Endothelial cell (in vitro differentiated cells): Measurements from ENCODE around the gene ZFHX3. TPM values are rescaled to one million over a fixed set of nuclear protein-coding genes. Genes with fewer than 3 reads are reported as not detected.

Experiments
- DNase-seq: peaks from one replicate; pipeline ENCODE4 v3.0.0; 2021; ENCODE audit warnings: low spot score
- H3K27ac Mint-ChIP-seq: one replicate; pipeline ENCODE4 v1.8.0; 2021; ENCODE audit warnings: mixed read lengths, inconsistent platforms; ENCODE audit not compliant: unreplicated experiment
- H3K27me3 Mint-ChIP-seq: one replicate; pipeline ENCODE4 v1.8.0; 2021; ENCODE audit warnings: mild to moderate bottlenecking, moderate library complexity, mixed read lengths, inconsistent platforms; ENCODE audit not compliant: unreplicated experiment
- H3K36me3 Mint-ChIP-seq: one replicate; pipeline ENCODE4 v1.8.0; 2021; ENCODE audit warnings: mild to moderate bottlenecking, low read depth, mixed read lengths, inconsistent platforms; ENCODE audit not compliant: unreplicated experiment
- H3K4me1 Mint-ChIP-seq: one replicate; pipeline ENCODE4 v1.8.0; 2021; ENCODE audit warnings: mild to moderate bottlenecking, mixed read lengths, inconsistent platforms; ENCODE audit not compliant: unreplicated experiment
- H3K4me3 Mint-ChIP-seq: one replicate; pipeline ENCODE4 v1.8.0; 2021; ENCODE audit warnings: mild to moderate bottlenecking, mixed read lengths, inconsistent platforms; ENCODE audit not compliant: unreplicated experiment
- H3K9me3 Mint-ChIP-seq: one replicate; pipeline ENCODE4 v1.8.0; 2021; ENCODE audit warnings: mixed read lengths, inconsistent platforms; ENCODE audit not compliant: unreplicated experiment
- total RNA-seq: library from RNA; stranded (reverse); fragmentation: NEBNext Ultra II Directional; extraction: Animal tissue kit (Norgen Biotek cat#: 25700); gene quantifications from one replicate; pipeline ENCODE4 v1.2.1, GENCODE V29; 2021; ENCODE audit not compliant: unreplicated experiment
- TF ChIP-seq, protein P1 (sequence below): fragments of 200-600 bp; sonication (generic); IDR thresholded peaks from one replicate; pipeline ENCODE4 v1.5.0; 2021; ENCODE audit warnings: antibody characterized with exemption; ENCODE audit not compliant: unreplicated experiment

ZFHX3 gene
- total RNA-seq, 1 donor from 2014 or later = 17.7 TPM

DNA sequence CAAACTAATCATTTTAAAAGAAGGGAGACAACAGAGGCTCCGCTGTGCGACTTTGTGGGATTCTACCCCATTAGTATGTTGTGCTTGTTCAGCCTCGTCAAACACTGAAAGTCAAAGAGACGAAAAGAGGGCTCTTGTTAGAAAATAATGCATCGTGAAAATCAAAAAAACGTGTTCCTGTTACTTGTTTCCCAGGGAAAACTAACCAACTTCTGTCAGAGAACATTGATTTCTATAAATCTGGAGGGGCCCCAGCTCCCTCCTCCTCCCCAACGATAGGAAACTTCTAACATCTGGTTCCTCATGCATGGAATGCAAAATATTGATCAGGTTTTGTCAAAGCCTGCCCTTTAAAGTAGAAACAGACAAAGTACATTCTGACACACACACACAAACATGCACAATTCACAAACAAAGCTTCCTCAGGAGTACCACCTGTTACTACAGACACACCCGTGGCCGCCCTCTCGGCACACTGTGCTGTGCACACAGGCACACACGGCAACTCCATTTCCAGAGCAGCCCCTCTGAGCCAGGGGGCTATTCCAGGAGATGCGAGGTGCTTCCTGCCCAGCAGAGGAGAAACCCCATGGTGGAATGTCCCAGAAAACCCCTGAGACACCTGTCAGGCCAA, 151.3 kb downstream of the ZFHX3 start:
- Mint-ChIP-seq H3K27ac (no peak overlapping the region), H3K4me3 (no peak overlapping the region), H3K36me3 (peaks cover 4% of the 10 kb centered on the region), H3K9me3 (no peaks in the 10 kb centered on the region), H3K27me3 (peaks cover 7% of the 10 kb centered on the region), H3K4me1 (peaks cover 8% of the 10 kb centered on the region)
- TF ChIP-seq, protein P1, sequence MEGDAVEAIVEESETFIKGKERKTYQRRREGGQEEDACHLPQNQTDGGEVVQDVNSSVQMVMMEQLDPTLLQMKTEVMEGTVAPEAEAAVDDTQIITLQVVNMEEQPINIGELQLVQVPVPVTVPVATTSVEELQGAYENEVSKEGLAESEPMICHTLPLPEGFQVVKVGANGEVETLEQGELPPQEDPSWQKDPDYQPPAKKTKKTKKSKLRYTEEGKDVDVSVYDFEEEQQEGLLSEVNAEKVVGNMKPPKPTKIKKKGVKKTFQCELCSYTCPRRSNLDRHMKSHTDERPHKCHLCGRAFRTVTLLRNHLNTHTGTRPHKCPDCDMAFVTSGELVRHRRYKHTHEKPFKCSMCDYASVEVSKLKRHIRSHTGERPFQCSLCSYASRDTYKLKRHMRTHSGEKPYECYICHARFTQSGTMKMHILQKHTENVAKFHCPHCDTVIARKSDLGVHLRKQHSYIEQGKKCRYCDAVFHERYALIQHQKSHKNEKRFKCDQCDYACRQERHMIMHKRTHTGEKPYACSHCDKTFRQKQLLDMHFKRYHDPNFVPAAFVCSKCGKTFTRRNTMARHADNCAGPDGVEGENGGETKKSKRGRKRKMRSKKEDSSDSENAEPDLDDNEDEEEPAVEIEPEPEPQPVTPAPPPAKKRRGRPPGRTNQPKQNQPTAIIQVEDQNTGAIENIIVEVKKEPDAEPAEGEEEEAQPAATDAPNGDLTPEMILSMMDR = no peak
- DNase-seq = no peak

DNA sequence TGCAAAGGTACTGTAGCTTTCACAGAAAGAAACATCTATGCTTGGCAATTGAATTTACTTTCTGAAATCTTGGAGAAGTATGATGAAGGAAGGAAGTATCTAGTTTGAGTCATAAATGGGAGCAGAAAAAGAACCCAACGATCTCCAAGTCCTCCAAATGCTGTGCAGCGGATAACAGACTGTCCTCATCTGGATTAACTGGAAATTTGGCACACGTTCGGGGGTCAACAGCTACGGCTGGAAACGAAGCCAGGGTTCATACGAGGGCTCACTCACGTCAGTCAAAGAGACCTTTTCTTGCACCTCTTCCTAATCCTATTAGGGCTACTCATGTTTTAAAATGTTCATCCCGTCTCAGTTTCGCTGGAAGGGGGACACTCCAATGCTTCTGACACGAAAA, 152.0 kb downstream of the ZFHX3 start:
- no peak for DNase-seq
- no peaks in the 10 kb centered on the region for H3K9me3 Mint-ChIP-seq
- H3K36me3 Mint-ChIP-seq = peaks cover 6% of the 10 kb centered on the region
- H3K27ac Mint-ChIP-seq = no peak overlapping the region
- no peak overlapping the region for H3K4me3 Mint-ChIP-seq
- peaks cover 7% of the 10 kb centered on the region for H3K27me3 Mint-ChIP-seq
- peaks cover 9% of the 10 kb centered on the region for H3K4me1 Mint-ChIP-seq
- TF ChIP-seq, protein P1 = no peak

DNA sequence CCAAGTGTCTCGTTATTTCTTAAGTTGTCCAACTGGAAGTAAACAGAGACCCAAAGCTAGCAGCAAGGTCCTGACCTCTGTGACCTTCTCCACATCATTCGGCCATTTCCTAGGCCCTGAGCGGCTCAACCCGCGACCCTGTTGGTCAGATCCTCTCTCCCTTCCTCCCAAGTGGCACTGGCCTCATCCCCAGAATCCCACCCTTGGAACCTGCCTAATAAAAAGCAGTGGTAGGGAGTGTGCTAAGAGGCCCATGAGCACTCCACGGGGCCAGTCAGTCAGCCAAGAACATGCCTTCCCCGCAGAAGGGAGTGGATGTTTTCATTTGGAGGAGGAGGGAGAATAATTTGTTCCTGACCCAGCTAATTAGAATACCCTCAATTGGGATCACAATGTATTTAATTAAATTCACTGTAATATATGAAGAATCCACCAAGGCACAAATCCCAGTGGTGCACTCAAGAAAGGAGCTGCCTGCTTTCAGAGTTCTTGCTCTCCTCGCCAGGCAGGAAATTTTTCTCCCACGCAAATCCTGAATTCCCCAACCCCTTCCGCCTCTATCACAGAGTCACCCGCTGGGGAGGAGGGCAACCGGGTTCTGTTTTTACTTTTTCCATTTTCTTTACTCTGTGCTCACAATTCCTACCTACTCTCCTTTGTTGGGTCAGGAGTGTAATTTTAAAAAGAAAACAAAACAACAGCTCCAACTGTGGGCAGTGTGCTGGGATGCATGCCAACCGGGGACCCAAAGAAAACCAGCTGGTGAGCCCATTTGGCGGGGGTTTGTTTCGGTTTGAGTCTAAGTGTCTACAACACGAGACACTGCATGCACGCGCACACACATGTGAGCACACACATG, 153.4 kb downstream of the ZFHX3 start:
- DNase-seq = no peak
- peaks cover 9% of the 10 kb centered on the region for H3K4me1 Mint-ChIP-seq
- H3K27me3 Mint-ChIP-seq = peaks cover 9% of the 10 kb centered on the region
- H3K9me3 Mint-ChIP-seq = peaks cover 6% of the 10 kb centered on the region
- peaks cover 13% of the 10 kb centered on the region for H3K36me3 Mint-ChIP-seq
- no peak overlapping the region for H3K4me3 Mint-ChIP-seq
- TF ChIP-seq, protein P1 = no peak
- H3K27ac Mint-ChIP-seq = no peak overlapping the region

DNA sequence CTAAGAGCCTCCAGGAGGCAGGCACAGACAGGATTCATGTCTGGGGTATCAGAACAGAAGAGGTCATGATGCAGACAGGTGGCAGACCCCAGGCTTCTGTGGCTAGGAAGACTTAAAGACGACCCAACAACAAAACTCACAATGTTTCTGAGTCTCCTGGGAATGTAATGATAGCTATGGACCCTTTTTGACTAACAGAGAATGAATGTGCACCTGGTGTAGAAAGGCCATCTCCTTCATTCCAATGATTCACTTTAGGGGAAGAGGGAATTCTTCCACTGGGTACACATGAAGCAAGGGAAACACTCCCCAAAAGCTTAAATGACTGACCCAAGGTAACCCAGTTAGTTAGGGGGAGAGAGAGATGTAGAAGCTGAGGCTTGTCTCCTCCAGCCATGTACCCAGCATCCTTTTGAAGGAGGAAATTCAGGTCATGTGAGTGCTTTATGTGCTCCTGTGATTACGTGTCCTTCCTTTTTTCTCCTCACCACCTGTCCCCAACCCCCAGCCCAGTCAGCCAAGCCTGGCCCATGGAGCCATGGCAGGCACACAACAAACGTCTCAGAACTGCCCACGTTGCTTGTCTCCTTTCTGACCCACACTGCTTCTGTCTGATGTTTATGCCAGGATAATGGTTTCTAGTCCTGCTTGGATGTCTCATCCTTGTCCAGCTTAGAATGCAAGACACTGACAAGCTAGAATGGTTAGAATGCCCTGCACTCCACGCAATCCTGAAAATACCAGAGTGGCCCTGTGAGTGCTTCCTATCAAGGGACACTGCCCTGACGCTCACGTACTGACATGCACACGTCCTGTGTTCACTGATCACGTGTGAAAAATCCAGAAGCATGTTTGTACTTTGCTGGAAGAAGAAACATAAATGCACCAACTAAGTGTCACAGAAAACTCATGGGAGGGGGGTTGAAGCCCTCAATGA, 156.4 kb downstream of the ZFHX3 start:
- no peak overlapping the region for H3K27ac Mint-ChIP-seq
- peaks cover 14% of the 10 kb centered on the region for H3K27me3 Mint-ChIP-seq
- H3K36me3 Mint-ChIP-seq = peaks cover 36% of the 10 kb centered on the region
- H3K4me1 Mint-ChIP-seq = peaks cover 5% of the 10 kb centered on the region
- no peak for DNase-seq
- H3K4me3 Mint-ChIP-seq = no peak overlapping the region
- TF ChIP-seq, protein P1 = no peak
- H3K9me3 Mint-ChIP-seq = peaks cover 6% of the 10 kb centered on the region
